ENCODE data around the gene MAML2. TPM values are rescaled to one million over a fixed set of nuclear protein-coding genes. Genes with fewer than 3 reads are reported as not detected.

The MAML2 gene
- total and polyA plus RNA-seq, 2 of the 8 experiments (the other 6 are each of a cell fraction or from before 2014, with no cell fraction given): 3.8 to 6.6 TPM

GRCh38 chr11:95991101-95991500, 351.9 kb downstream of the MAML2 start:
- Histone ChIP-seq H3K14ac (ENCODE audit: insufficient read length) (no peak overlapping the region), H3K23me2 (ENCODE audit: low read depth, low read length) (peaks cover 2% of the 10 kb centered on the region; the same call in 1 of the 2 replicates), H3K9me3 (ENCODE audit: insufficient read depth in 2 of 2, low read depth in 1 of 2, low read length in 1 of 2) (no peaks in the 10 kb centered on the region), H3K4me3 (ENCODE audit: extremely low read depth in 1 of 4, insufficient read depth in 2 of 4, low read depth in 3 of 4, low read length in 4 of 4) (no peak overlapping the region), H3K18ac (ENCODE audit: extremely low read depth, low read length) (no peak overlapping the region), H2AFZ (ENCODE audit: low read length) (no peak overlapping the region), H3K4ac (replicated peaks; ENCODE audit: insufficient read length, low read depth, low read length) (no peak overlapping the region), H3K56ac (replicated peaks; ENCODE audit: insufficient read length, low read depth, low read length) (no peak overlapping the region), H4K8ac (ENCODE audit: extremely low read depth, insufficient read depth, low read length) (no peak overlapping the region), H3K4me1 (replicated peaks in 1 of 4; ENCODE audit: control insufficient read depth in 3 of 4, insufficient read depth in 4 of 4, low read length in 3 of 4) (peaks cover 0 to 7% (median 3%) of the 10 kb centered on the region in 4 experiments; a peak in 4 of 7 replicates), H3K79me1 (ENCODE audit: low read depth, low read length) (no peaks in the 10 kb centered on the region), H3K36me3 (ENCODE audit: control insufficient read depth in 2 of 4, insufficient read depth in 4 of 4, low read length in 3 of 4) (no peaks in the 10 kb centered on the region), H2AK5ac (ENCODE audit: low read depth, low read length) (no peak overlapping the region), H2BK15ac (ENCODE audit: low read length) (no peak overlapping the region), H3K27me3 (replicated peaks in 1 of 4; ENCODE audit: control insufficient read depth in 3 of 4, extremely low read depth in 1 of 4, insufficient read depth in 3 of 4, low read length in 3 of 4) (no peaks in the 10 kb centered on the region), H3K79me2 (ENCODE audit: control insufficient read depth in 1 of 2, insufficient read depth in 2 of 2, low read length in 2 of 2) (no peaks in the 10 kb centered on the region), H4K20me1 (replicated peaks in 1 of 2; ENCODE audit: control insufficient read depth in 1 of 2, insufficient read depth in 2 of 2, low read length in 2 of 2) (no peaks in the 10 kb centered on the region), H3K27ac (ENCODE audit: low read depth, low read length) (no peak overlapping the region), H2BK20ac (ENCODE audit: low read length) (no peak overlapping the region), H3K23ac (ENCODE audit: insufficient read length) (no peak overlapping the region), H2BK12ac (ENCODE audit: low read depth, low read length) (no peak overlapping the region), H2BK120ac (replicated peaks; ENCODE audit: low read depth, low read length) (no peak overlapping the region), H2BK5ac (ENCODE audit: low read depth, low read length) (no peak overlapping the region), H4K5ac (ENCODE audit: insufficient read length, low read depth, low read length) (no peak overlapping the region), H3K4me2 (ENCODE audit: insufficient read depth in 1 of 2, low read depth in 2 of 2, low read length in 2 of 2) (no peak overlapping the region), H4K91ac (replicated peaks; ENCODE audit: insufficient read length, low read length) (no peak overlapping the region), H3K9ac (replicated peaks in 1 of 4; ENCODE audit: extremely low read depth in 1 of 4, low read depth in 3 of 4, low read length in 3 of 4) (no peak overlapping the region)
- no peak for FAIRE-seq
- ChIA-PET CTCF (ENCODE audit: partially characterized antibody) (no interaction called here), POLR2A (ENCODE audit: partially characterized antibody) (no interaction called here)
- DNase-seq (ENCODE audit: low read depth in 1 of 2, low spot score in 2 of 2): no peak
- WGBS, 2 experiments (ENCODE audit: extremely low coverage in 1 of 2, insufficient coverage in 1 of 2, insufficient read length in 1 of 2, insufficient replicate concordance in 2 of 2, low coverage in 1 of 2, low lambda C conversion rate in 2 of 2, missing lambda C conversion rate in 1 of 2): 100% methylated on average over 1 of the region's 1 CpG; no CpG with 5 or more reads in 1 of the 2 experiments
- TF ChIP-seq TAF1 (IDR thresholded peaks at IDR 0.05; ENCODE audit: low read depth, low read length) (no peak), ASH2L (IDR thresholded peaks at IDR 0.05; ENCODE audit: low read length) (no peak), RAD21 (IDR thresholded peaks at IDR 0.05 in 1 of 2, conservative IDR thresholded peaks at IDR 0.05 in 1 of 2; ENCODE audit: low read depth in 2 of 2, low read length in 2 of 2) (no peak), JUN (IDR thresholded peaks at IDR 0.05; ENCODE audit: low read depth, low read length) (no peak), EZH2 (IDR thresholded peaks at IDR 0.05; ENCODE audit: low read depth, low read length, severe bottlenecking) (no peak), GTF2F1 (IDR thresholded peaks at IDR 0.05; ENCODE audit: borderline replicate concordance, low read depth, low read length) (no peak), RFX5 (IDR thresholded peaks at IDR 0.05; ENCODE audit: borderline replicate concordance, low read depth, low read length) (no peak), CHD2 (IDR thresholded peaks at IDR 0.05; ENCODE audit: low read length) (no peak), BACH1 (IDR thresholded peaks at IDR 0.05; ENCODE audit: low read length) (no peak), HDAC6 (IDR thresholded peaks at IDR 0.05; ENCODE audit: low read depth, low read length) (no peak), SIN3A (conservative IDR thresholded peaks at IDR 0.05 in 1 of 2, IDR thresholded peaks at IDR 0.05 in 1 of 2; ENCODE audit: low read depth in 1 of 2, low read length in 2 of 2) (no peak), SRF (IDR thresholded peaks at IDR 0.05; ENCODE audit: low read depth, low read length) (no peak), MAX (IDR thresholded peaks at IDR 0.05) (no peak), CREB1 (IDR thresholded peaks at IDR 0.05) (no peak), TBP (IDR thresholded peaks at IDR 0.05; ENCODE audit: low read depth, low read length) (no peak), SIRT6 (IDR thresholded peaks at IDR 0.05; ENCODE audit: low read length) (no peak)
